DND-41 (cell line): ENCODE results near the gene ABCB7.

Experiments used
- EZH2 ChIP-seq: IDR thresholded peaks from 3 replicates; pipeline ENCODE4 v1.6.1; 2012; ENCODE audit warnings: borderline replicate concordance, low read depth, mild to moderate bottlenecking, moderate library complexity, low read length, inconsistent platforms; ENCODE audit not compliant: severe bottlenecking
- TF ChIP-seq, protein P1 (sequence below): IDR thresholded peaks from 2 replicates; pipeline ENCODE4 v1.5.1; 2012; ENCODE audit warnings: borderline replicate concordance, low read length, moderate library complexity, mild to moderate bottlenecking; ENCODE audit not compliant: poor library complexity, severe bottlenecking; ENCODE audit errors: extremely low read depth

DNA sequence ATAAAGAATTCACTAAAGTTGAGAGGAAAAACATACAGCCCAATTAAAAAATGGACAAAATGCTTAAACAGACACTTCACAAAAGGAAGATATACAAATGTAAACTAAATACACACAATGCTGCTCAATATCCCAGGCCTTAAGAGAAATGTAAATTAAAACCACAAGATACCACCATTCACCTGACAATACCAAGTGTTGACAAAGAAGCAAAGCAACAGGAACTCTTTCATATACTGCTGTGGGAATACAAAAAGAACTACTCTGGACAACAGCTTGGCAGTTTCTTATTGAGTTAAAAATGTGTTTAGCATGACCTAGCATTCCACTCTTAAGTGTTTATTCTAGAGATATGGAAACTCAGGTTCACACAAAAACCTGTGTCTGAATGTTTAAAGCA lies 71.3 kb downstream of the ABCB7 start:
- TF ChIP-seq, protein P1, sequence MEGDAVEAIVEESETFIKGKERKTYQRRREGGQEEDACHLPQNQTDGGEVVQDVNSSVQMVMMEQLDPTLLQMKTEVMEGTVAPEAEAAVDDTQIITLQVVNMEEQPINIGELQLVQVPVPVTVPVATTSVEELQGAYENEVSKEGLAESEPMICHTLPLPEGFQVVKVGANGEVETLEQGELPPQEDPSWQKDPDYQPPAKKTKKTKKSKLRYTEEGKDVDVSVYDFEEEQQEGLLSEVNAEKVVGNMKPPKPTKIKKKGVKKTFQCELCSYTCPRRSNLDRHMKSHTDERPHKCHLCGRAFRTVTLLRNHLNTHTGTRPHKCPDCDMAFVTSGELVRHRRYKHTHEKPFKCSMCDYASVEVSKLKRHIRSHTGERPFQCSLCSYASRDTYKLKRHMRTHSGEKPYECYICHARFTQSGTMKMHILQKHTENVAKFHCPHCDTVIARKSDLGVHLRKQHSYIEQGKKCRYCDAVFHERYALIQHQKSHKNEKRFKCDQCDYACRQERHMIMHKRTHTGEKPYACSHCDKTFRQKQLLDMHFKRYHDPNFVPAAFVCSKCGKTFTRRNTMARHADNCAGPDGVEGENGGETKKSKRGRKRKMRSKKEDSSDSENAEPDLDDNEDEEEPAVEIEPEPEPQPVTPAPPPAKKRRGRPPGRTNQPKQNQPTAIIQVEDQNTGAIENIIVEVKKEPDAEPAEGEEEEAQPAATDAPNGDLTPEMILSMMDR: no peak
- no peak for TF ChIP-seq EZH2
